KMS-11 (cell line): ENCODE results near the gene PRCP.

Source experiments
- H2AFZ ChIP-seq: fragments of 200-600 bp; sonication (generic); 2 replicates; pipeline ENCODE4 v1.6.1; 2016; ENCODE audit warnings: antibody characterized with exemption, mixed run types, low read depth
- H3K27ac ChIP-seq: fragments of 200-600 bp; sonication (generic); 2 replicates; pipeline ENCODE4 v1.6.1; 2016; ENCODE audit warnings: mild to moderate bottlenecking, mixed run types
- H3K27me3 ChIP-seq: fragments of 200-600 bp; sonication (generic); 2 replicates; pipeline ENCODE4 v1.6.1; 2017; ENCODE audit warnings: mild to moderate bottlenecking, low read depth, mixed run types, moderate library complexity; ENCODE audit not compliant: insufficient read depth
- H3K36me3 ChIP-seq: fragments of 200-600 bp; sonication (generic); 2 replicates; pipeline ENCODE4 v1.6.1; 2017; ENCODE audit warnings: mild to moderate bottlenecking, mixed run types; ENCODE audit not compliant: insufficient read depth
- H3K4me1 ChIP-seq: fragments of 200-600 bp; sonication (generic); 2 replicates; pipeline ENCODE4 v1.6.1; 2016; ENCODE audit warnings: mild to moderate bottlenecking, low read depth, mixed run types; ENCODE audit not compliant: poor library complexity, severe bottlenecking
- H3K4me2 ChIP-seq: fragments of 200-600 bp; sonication (generic); 2 replicates; pipeline ENCODE4 v1.7.0; 2016; ENCODE audit warnings: mild to moderate bottlenecking, mixed run types
- H3K4me3 ChIP-seq: fragments of 200-600 bp; sonication (generic); IDR thresholded peaks from 2 replicates; pipeline ENCODE4 v1.6.1; 2017; ENCODE audit warnings: low read depth, low read length, mixed read lengths; ENCODE audit not compliant: insufficient read depth
- H3K79me2 ChIP-seq: fragments of 200-600 bp; sonication (generic); 2 replicates; pipeline ENCODE4 v1.6.1; 2016; ENCODE audit warnings: low read depth, mixed run types; ENCODE audit not compliant: insufficient read depth
- H3K9ac ChIP-seq: fragments of 200-600 bp; sonication (generic); 2 replicates; pipeline ENCODE4 v1.6.1; 2016; ENCODE audit warnings: mild to moderate bottlenecking, mixed run types
- H4K20me1 ChIP-seq: fragments of 200-600 bp; sonication (generic); 2 replicates; pipeline ENCODE4 v1.6.1; 2016; ENCODE audit warnings: mild to moderate bottlenecking, mixed run types; ENCODE audit not compliant: insufficient read depth
- CTCF ChIP-seq: fragments of 200-600 bp; sonication (generic); conservative IDR thresholded peaks from 2 replicates; pipeline ENCODE4 v1.6.1; 2017; ENCODE audit warnings: low read depth, mild to moderate bottlenecking, antibody characterized with exemption, low read length, moderate library complexity, mixed read lengths

PRCP gene

GRCh38 chr11:82873919-82874333, 26.3 kb downstream of the PRCP start:
- Histone ChIP-seq H3K36me3 (no peaks in the 10 kb centered on the region), H2AFZ (no peak overlapping the region), H4K20me1 (no peaks in the 10 kb centered on the region), H3K4me1 (no peaks in the 10 kb centered on the region), H3K4me3 (no peak overlapping the region), H3K9ac (no peak overlapping the region), H3K79me2 (no peaks in the 10 kb centered on the region), H3K27ac (no peak overlapping the region), H3K27me3 (no peaks in the 10 kb centered on the region), H3K4me2 (no peak overlapping the region)
- TF ChIP-seq CTCF = no peak

DNA sequence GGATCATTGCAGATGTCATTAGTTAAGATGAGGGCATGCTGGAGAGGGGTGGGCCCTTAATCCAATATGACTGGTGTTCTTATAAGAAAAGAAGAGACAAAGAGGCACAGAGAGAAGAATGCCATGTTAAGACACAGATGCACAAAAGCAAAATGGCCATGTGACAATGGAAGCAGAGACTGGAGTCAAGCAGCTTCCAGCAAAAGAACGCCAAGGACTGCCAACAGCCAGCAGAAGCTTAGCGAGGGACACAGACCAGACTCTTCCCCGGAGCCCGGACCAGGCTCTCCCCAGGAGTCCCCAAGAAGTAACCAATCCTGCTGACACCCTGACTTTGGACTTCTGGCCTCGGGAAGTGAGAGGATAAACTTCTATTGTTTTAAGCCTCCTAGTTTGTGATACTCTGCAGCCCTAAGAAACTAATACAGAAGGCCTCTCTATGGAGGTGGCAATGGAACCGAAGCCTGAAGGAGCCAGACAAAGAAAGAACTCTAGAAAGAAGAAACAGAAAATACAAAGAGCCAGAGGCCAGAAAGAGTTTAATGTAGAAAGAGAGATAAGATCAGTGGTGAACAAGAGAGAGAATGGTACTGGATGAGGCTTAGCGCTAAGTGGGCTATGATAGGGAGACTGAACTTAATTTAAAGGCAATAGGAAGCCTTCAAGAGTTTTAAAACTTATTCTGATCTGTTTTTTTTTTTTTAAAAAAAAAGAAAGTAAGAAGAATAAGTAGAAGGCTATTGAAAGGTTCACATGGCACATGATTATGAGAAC, 27.7 kb downstream of the PRCP start:
- Histone ChIP-seq H3K27me3 (no peaks in the 10 kb centered on the region), H3K4me3 (no peak overlapping the region), H3K4me2 (no peak overlapping the region), H2AFZ (no peak overlapping the region), H4K20me1 (no peaks in the 10 kb centered on the region), H3K4me1 (peaks cover 4% of the 10 kb centered on the region), H3K9ac (no peak overlapping the region), H3K79me2 (no peaks in the 10 kb centered on the region), H3K27ac (no peak overlapping the region), H3K36me3 (no peaks in the 10 kb centered on the region)
- TF ChIP-seq CTCF = no peak

GRCh38 chr11:82871646-82872045, 28.6 kb downstream of the PRCP start:
- no peaks in the 10 kb centered on the region for H3K36me3 ChIP-seq
- H3K9ac ChIP-seq = no peak overlapping the region
- no peaks in the 10 kb centered on the region for H3K79me2 ChIP-seq
- H2AFZ ChIP-seq = no peak overlapping the region
- H3K27me3 ChIP-seq = no peaks in the 10 kb centered on the region
- no peaks in the 10 kb centered on the region for H4K20me1 ChIP-seq
- no peak overlapping the region for H3K27ac ChIP-seq
- H3K4me3 ChIP-seq = no peak overlapping the region
- no peak overlapping the region for H3K4me2 ChIP-seq
- no peak for TF ChIP-seq CTCF
- H3K4me1 ChIP-seq = peaks cover 9% of the 10 kb centered on the region

DNA sequence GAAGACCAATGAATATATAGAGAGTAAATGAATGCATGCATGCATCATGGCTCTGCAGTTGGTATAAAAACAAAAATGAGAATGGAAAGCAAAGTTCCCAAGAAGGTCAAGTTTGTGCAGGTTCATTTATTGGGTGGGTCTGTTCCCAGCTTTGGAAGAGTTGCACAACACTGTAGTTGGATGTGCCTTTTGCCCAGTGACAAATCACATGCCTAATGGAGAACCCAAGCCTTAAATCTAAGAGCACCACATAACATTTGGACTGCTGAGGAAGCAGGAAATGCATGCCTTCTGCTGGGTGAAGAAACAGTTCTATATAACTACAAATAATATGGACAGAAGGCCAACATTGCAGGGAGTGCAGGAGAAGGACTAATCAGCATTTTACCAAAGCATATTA, 30.6 kb downstream of the PRCP start:
- no peaks in the 10 kb centered on the region for H4K20me1 ChIP-seq
- TF ChIP-seq CTCF = no peak
- peaks cover 10% of the 10 kb centered on the region for H3K4me1 ChIP-seq
- no peaks in the 10 kb centered on the region for H3K27me3 ChIP-seq
- H3K27ac ChIP-seq = no peak overlapping the region
- H3K4me2 ChIP-seq = no peak overlapping the region
- H3K4me3 ChIP-seq = no peak overlapping the region
- H2AFZ ChIP-seq = no peak overlapping the region
- no peaks in the 10 kb centered on the region for H3K79me2 ChIP-seq
- no peak overlapping the region for H3K9ac ChIP-seq
- H3K36me3 ChIP-seq = no peaks in the 10 kb centered on the region
